ENCODE data around the gene MLKL.
"Not testable (repeated sequence)": the region's sequence is repeated elsewhere in the genome, so short reads cannot be mapped to it uniquely, and the experiment has no call there.

Gene MLKL

DNA sequence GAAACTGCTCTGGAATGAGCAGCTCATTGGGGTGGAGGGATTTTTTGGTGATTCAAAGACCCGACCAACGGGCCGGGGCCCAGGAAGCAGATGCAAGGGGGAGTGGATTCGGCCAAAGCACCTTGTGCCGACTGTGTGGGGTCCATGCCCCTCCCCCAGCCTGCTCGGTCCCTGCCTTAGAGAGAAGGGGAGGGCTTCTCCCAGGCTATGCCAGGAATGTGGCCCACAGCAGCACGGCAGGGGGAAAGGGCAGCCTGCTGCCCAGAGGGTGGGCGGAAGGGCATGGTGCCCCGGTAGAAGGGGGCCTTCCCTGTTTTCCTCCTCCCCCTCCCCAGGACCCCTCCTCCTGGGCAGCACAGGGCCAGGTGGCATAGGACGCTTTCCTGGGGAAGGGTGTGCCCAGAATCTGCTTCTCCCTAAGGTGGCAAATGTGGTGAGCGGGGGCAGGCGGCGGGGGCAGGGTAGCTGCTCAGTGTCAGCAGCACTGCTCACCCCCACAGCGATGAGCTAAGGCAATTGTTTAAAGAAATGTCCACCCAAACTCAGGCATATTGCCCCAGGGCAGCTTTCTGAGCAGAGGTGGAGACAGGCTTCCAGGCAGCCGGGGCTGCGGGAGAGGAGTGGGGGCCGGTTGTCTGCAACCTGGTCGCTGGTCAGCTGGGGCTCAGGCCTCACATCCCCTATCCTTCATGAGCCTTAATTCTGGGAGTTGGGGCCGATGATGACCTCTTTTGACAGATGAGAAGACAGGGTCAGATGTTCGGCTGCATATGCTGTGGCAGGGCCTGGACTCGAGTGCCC lies 33.9 kb upstream of the MLKL start:
- in situ Hi-C loops (cut with HindIII; ENCODE audit: low sequenced_read_pairs): no loop called here

DNA sequence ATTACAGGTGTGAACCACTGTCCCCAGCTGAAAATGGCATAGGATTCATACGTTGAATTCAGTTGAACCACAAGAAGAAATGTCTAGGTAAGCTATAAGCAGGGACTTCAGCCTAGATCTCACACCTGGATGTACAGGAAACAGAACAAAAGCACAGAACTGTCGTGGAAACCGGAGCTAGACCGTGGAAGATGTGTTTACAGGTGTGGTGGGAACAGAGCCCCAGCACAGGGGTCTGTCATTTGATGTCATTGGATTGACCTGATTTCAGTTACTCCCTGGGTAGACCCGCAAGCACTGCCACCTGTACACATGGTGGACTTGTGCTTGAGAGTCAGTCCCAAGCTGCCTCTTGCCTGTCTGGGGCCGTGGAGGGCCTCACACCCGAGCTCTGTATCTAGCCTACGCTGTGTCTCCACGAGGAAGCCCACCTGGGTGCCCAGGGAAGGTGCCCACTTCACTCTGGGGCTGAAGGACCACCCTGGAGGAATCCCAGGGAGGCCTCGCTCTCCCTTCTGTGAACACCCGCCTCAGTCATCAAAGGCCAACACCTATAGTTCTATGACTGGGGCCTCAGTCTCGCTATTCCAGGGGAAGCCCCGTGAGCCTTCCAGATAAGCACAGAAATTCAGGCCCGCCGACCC lies 32.2 kb upstream of the MLKL start:
- in situ Hi-C loops (cut with HindIII; ENCODE audit: low sequenced_read_pairs): no loop called here

DNA sequence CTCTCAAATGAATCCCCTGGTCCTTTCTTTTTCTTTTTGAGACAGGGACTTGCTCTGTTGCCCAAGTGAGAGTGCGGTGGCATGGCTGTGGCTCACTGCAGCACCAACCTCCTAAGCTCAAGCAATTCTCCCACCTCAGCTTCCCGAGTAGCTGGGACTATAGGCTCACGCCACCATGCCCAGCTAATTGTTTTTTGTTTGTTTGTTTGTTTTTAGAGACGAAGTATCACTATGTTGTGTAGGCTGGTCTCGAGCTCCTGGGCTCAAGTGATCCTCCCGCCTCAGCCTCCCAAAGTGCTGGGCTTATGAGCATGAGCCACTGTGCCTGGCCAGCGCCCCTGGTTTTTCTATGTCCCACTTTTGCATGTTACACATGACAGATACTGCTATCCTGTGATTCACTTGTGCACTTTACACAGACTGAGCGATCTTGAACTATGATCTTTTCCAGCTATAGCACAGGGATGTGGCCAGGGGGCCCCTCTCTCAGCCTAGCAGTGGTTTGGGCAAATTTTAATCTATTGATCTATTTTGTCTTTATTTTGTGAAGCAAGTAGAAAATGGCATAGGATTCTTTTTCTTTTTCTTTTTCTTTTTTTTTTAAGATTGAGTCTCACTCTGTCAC lies 31.3 kb upstream of the MLKL start:
- in situ Hi-C loops (cut with HindIII; ENCODE audit: low sequenced_read_pairs): no loop called here

GRCh38 chr16:74729783-74730683 lies 29.4 kb upstream of the MLKL start:
- in situ Hi-C loops (cut with HindIII; ENCODE audit: low sequenced_read_pairs): no loop called here

DNA sequence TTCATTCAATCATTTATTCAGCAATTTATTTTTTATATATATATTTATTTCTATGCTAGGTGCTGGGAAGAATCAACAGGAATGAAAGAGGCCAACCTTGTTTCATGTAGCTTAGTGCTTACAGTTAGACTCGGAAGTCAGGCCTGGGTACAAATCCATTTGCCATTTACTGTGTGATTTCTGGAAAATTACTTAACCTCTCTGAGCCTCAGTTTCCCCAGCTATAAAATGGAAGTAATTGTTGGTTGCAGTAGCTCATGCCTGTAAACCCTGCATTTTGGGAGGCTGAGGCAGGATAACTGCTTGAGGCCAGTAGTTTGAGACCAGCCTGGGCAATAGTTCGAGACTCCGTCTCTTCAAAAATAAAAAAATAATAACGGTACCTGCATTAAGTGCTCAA lies 27.2 kb upstream of the MLKL start:
- in situ Hi-C loops (cut with HindIII; ENCODE audit: low sequenced_read_pairs): no loop called here

- in situ Hi-C loops (cut with HindIII; ENCODE audit: low sequenced_read_pairs): no loop called here
Observed at GRCh38 chr16:74726716-74727115, 26.1 kb upstream of the MLKL start.

DNA sequence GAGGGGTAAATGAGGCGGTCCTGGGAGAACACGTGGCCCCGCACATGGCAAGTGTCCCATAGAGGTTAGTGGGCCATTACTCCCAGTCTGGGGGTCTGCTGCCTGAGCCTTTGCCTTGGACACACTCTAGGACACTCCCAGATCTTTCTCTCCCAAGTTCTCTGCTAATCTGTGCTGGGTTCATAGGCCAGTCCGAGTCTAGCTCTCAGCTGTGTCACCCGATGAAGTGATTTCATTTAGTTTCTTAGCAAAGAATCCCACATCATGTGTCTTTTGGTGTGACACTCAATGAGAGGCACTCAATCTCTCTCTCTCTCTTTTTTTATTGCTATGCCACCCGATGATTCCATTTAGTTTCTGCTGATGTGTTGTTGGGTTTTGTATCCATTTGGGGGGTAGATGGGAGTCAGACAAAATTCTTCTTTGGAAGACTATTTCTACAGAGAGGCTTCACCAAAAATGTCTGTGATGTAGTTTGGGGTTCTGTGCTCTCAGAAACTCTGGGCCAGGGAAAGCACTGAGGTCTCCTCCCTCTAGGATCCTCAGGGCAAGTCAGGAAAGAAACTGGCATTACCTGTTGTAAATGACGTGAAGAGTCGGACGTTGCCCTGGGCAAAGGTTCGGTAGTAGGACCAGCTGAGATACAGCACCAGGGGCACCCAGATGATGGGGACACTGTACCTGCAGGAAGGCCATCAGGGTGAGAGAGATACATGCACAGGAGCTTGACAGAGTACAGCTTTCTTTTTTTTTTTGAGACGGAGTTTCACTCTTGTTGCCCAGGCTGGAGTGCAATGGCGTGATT lies 25.2 kb upstream of the MLKL start:
- in situ Hi-C loops (cut with HindIII; ENCODE audit: low sequenced_read_pairs): no loop called here

GRCh38 chr16:74724820-74725549 lies 24.3 kb upstream of the MLKL start:
- in situ Hi-C loops (cut with HindIII; ENCODE audit: low sequenced_read_pairs): no loop called here

DNA sequence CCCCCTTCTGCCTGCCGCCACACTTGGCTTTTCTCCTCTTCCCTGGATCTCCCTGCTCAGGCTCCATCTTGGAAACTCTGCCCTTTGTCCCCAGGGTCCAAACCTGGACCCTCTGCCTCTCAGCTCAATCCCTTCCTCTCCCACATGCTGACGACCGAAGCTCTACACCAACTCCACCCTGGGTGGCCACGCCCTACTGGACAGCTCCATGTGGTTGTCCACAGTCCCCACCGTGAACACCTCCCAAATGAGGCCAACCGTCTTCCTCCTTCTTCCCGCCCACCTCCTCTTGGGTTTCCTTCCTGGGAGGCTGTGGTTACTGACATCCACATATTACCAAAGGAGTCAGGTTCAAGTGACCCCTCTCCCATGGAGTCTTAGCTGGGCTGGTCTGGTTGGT lies 22.6 kb upstream of the MLKL start:
- in situ Hi-C loops (cut with HindIII; ENCODE audit: low sequenced_read_pairs): no loop called here

GRCh38 chr16:74722156-74722555 lies 21.5 kb upstream of the MLKL start:
- in situ Hi-C loops (cut with HindIII; ENCODE audit: low sequenced_read_pairs): not testable (repeated sequence)

DNA sequence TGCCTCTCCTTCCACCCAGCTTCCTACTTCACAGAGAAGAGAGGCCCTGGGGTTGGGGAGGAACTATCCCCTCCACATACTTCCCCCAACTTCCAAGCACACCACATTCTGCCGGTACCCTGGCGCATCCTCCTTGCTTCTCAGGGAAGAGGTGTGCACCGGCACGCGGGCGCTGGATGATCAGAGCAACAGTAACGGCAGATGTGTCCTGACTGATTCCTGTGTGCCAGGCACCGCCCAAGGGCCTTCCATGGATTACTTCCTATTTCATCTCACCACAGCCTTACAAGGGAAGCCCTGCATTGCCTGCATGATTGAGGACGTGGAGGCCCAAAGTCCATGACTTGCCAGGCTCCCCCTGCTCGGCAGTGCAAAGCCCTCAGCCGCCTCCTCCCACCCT lies 21.1 kb upstream of the MLKL start:
- in situ Hi-C loops (cut with HindIII; ENCODE audit: low sequenced_read_pairs): no loop called here

GRCh38 chr16:74720579-74720978 lies 19.9 kb upstream of the MLKL start:
- in situ Hi-C loops (cut with HindIII; ENCODE audit: low sequenced_read_pairs): no loop called here

GRCh38 chr16:74718741-74719610 lies 18.3 kb upstream of the MLKL start:
- in situ Hi-C loops (cut with HindIII; ENCODE audit: low sequenced_read_pairs): no loop called here

- in situ Hi-C loops (cut with HindIII; ENCODE audit: low sequenced_read_pairs): no loop called here
Observed at GRCh38 chr16:74718140-74718539, 17.5 kb upstream of the MLKL start.

- in situ Hi-C loops (cut with HindIII; ENCODE audit: low sequenced_read_pairs): no loop called here
Observed at GRCh38 chr16:74717367-74717766, 16.7 kb upstream of the MLKL start.

- in situ Hi-C loops (cut with HindIII; ENCODE audit: low sequenced_read_pairs): no loop called here
Observed at GRCh38 chr16:74716355-74716754, 15.7 kb upstream of the MLKL start.

DNA sequence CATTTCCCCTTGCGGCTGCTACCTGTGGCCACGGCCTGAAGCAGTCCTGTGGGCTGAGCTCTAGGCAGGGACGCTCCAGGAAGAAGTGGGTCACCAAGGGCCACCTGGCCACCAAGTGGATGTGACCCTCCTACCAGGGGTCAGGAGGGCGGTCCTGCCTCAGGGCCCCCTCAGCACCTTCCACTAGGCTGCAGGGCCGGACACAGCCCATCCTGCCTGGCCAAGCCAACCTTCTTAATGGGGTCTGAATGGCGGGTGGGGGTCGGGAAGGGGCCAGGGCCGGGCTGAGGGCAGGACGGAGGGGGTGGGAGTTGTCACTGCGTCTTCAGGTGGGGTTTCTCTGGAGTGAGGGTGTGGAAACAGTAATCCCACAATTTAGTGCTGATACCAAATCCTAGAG lies 13.2 kb upstream of the MLKL start:
- in situ Hi-C loops (cut with HindIII; ENCODE audit: low sequenced_read_pairs): no loop called here

- in situ Hi-C loops (cut with HindIII; ENCODE audit: low sequenced_read_pairs): no loop called here
Observed at GRCh38 chr16:74713325-74713724, 12.7 kb upstream of the MLKL start.

- in situ Hi-C loops (cut with HindIII; ENCODE audit: low sequenced_read_pairs): no loop called here
Observed at GRCh38 chr16:74711938-74712337, 11.3 kb upstream of the MLKL start.

All from DLD1 (cell line).